ENCODE measurements around the gene TRAPPC14. TPM values are rescaled to one million over a fixed set of nuclear protein-coding genes. Genes with fewer than 3 reads are reported as not detected.

TRAPPC14 gene
- total RNA-seq, 6 donors from 2014 or later = 12.6 to 108 (median 25.3) TPM

DNA sequence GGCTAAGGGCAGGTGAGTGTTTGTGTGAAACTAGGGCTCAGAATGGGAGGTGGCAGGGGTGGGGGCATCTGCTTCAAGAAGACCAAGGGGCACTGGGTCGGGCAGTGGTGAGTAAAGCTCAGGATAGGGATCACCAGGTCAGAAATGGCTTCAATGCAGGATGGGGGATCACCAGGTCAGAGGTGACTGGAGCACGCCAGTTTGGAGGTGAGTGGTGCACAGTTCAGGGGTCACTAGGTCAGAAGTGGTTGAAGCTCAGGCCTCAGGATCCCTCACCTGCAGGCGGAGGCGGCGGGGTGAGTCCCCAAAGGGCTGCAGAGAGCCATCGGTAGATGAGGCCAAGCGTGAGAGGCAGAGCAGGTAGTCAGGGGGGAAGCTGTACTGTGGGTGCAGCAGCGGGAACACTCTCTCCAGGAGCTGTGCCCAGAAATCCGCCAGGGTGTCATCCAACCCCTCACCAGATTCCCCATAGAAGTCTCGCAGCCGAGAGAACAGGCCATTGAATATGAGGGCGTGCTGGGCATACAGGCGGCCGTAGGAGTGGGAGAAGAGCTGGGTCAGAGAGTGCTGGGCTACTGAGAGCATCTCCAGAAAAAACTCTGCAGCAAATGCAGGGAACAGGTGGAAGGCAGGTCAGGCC lies 16.9 kb upstream of the TRAPPC14 start:
- no peaks in the 10 kb centered on the region for H3K9me3 ChIP-seq
- TF ChIP-seq POLR2A (IDR thresholded peaks at IDR 0.05) (no peak), POLR2AphosphoS5 (IDR thresholded peaks at IDR 0.05) (no peak), CTCF (IDR thresholded peaks at IDR 0.05) (no peak), EP300 (IDR thresholded peaks at IDR 0.05) (no peak)
- no peak overlapping the region for H3K4me3 ChIP-seq
- WGBS, 2 donors = 94 to 96% methylated on average over 14 of the region's 14 CpGs
- ATAC-seq (ENCODE audit: low FRiP score in 2 of 2) = no peak
- no peak overlapping the region for H3K27ac ChIP-seq
- H3K36me3 ChIP-seq = no peaks in the 10 kb centered on the region
- H3K4me1 ChIP-seq = peaks cover 14 to 26% (median 25%) of the 10 kb centered on the region in 4 donors
- DNase-seq = peak in 1 of 2 donors; percentile 40
- H3K27me3 ChIP-seq = peaks cover 0 to 13% (median 9%) of the 10 kb centered on the region in 4 donors

- no peak overlapping the region for H3K4me3 ChIP-seq
- H3K9me3 ChIP-seq = no peaks in the 10 kb centered on the region
- H3K27me3 ChIP-seq = peaks cover 0 to 13% (median 9%) of the 10 kb centered on the region in 4 donors
- peaks cover 14 to 26% (median 25%) of the 10 kb centered on the region in 4 donors for H3K4me1 ChIP-seq
- no peak for DNase-seq
- no peak for ATAC-seq (ENCODE audit: low FRiP score in 2 of 2)
- TF ChIP-seq EP300 (IDR thresholded peaks at IDR 0.05) (no peak), POLR2A (IDR thresholded peaks at IDR 0.05) (no peak), POLR2AphosphoS5 (IDR thresholded peaks at IDR 0.05) (no peak)
- H3K36me3 ChIP-seq = no peaks in the 10 kb centered on the region
- WGBS, 2 donors = 89 to 93% methylated on average over 5 of the region's 5 CpGs
- no peak overlapping the region for H3K27ac ChIP-seq
Measured at GRCh38 chr7:100174582-100174981, 16.1 kb upstream of the TRAPPC14 start.

DNA sequence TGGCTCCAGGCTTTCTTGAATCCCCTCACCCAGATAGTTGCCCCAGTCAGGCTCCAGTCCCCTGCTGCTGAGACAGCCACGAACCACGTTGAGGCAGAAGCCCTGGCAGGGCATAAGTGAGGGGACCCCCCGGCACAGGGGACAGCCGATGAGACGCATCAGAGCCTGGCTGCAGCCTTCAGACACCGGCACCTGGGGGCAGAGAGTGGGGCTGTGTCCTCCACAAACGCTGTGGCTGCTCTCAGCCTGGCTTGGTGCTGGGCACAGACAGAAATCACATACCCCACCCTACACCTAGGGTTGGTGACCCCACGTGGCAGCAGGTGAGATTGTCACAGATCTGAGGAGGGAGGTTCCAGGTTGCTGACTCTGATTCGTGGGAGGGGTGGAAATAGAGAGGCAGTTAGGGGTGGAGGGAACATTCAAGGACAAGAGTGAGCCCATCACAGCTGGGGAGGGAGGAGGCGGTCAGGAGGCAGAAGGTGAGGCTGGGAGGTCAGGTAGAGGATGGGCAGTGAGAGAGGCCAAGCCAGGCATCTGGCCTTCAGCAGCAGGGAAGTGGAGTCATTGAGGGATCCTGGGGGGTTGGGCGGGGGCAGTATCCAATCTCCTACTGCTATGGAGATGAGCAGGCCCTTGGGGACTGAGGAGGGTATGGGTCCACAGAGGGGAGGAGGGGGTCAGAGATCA lies 15.4 kb upstream of the TRAPPC14 start:
- DNase-seq = no peak
- Histone ChIP-seq H3K27ac (no peak overlapping the region), H3K9me3 (no peaks in the 10 kb centered on the region), H3K36me3 (no peaks in the 10 kb centered on the region), H3K4me3 (no peak overlapping the region), H3K4me1 (peaks cover 14 to 28% (median 25%) of the 10 kb centered on the region in 4 donors), H3K27me3 (peaks cover 0 to 13% (median 9%) of the 10 kb centered on the region in 4 donors)
- no peak for TF ChIP-seq CTCF (IDR thresholded peaks at IDR 0.05)
- TF ChIP-seq POLR2AphosphoS5 (IDR thresholded peaks at IDR 0.05) = no peak
- no peak for TF ChIP-seq EP300 (IDR thresholded peaks at IDR 0.05)
- TF ChIP-seq POLR2A (IDR thresholded peaks at IDR 0.05) = no peak
- 88 to 89% methylated on average over 4 to 11 of the region's 11 CpGs for WGBS, 2 donors
- no peak for ATAC-seq (ENCODE audit: low FRiP score in 2 of 2)

DNA sequence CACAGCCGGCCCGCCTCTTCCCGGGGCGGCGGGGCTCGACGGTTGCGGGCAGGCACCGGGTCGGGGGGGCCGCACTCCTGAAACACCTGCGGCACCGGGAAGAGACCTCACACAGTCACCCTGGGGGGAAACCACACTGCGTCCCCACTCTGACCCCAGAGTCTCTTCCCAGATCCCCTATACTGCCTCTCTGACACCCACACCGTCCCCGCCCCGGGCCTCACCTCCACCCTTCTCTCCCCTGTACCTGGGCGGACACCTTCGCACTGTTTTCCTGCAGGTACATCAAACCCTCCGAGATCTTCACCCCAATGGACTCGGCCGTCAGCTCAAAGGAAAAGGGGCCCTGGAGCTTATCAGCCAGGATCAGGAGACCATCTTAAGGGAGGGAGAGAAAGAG lies 13.3 kb upstream of the TRAPPC14 start:
- Histone ChIP-seq H3K36me3 (no peaks in the 10 kb centered on the region), H3K27ac (no peak overlapping the region), H3K4me3 (peak overlapping the region in 3 of 4 donors; percentile 33 to 48 (median 46)), H3K9me3 (no peaks in the 10 kb centered on the region), H3K4me1 (peaks cover 16 to 37% (median 33%) of the 10 kb centered on the region in 4 donors), H3K27me3 (peaks cover 0 to 20% (median 10%) of the 10 kb centered on the region in 4 donors)
- TF ChIP-seq EP300 (IDR thresholded peaks at IDR 0.05) (no peak), POLR2AphosphoS5 (IDR thresholded peaks at IDR 0.05) (no peak), POLR2A (IDR thresholded peaks at IDR 0.05) (no peak), CTCF (IDR thresholded peaks at IDR 0.05) (no peak)
- 48 to 64% methylated on average over 9 to 15 of the region's 22 CpGs for WGBS, 2 donors
- DNase-seq = no peak
- no peak for ATAC-seq (ENCODE audit: low FRiP score in 2 of 2)

GRCh38 chr7:100171087-100171681 lies 12.7 kb upstream of the TRAPPC14 start:
- peak in 1 of 2 donors; percentile 88 for DNase-seq
- Histone ChIP-seq H3K9me3 (no peaks in the 10 kb centered on the region), H3K4me1 (peaks cover 15 to 33% (median 29%) of the 10 kb centered on the region in 4 donors), H3K27me3 (peaks cover 0 to 20% (median 10%) of the 10 kb centered on the region in 4 donors), H3K36me3 (no peaks in the 10 kb centered on the region), H3K27ac (no peak overlapping the region), H3K4me3 (peak overlapping the region in 3 of 4 donors; percentile 33 to 48 (median 46))
- ATAC-seq (ENCODE audit: low FRiP score in 2 of 2) = peak in 1 of 2 donors; percentile 47
- WGBS, 2 donors = 16 to 49% methylated on average over 5 to 22 of the region's 61 CpGs
- no peak for TF ChIP-seq POLR2AphosphoS5 (IDR thresholded peaks at IDR 0.05)
- TF ChIP-seq POLR2A (IDR thresholded peaks at IDR 0.05) = no peak
- no peak for TF ChIP-seq EP300 (IDR thresholded peaks at IDR 0.05)
- TF ChIP-seq CTCF (IDR thresholded peaks at IDR 0.05) = no peak
